Smooth muscle cell (in vitro differentiated cells): ENCODE measurements around the gene GTPBP3. TPM values are rescaled to one million over a fixed set of nuclear protein-coding genes. Genes with fewer than 3 reads are reported as not detected.

Source experiments
- DNase-seq: peaks from one replicate; lab custom pipeline; 2025; ENCODE audit not compliant: unreplicated experiment; lab: John Stamatoyannopoulos, UW
- H2AFZ ChIP-seq: fragments of 200-600 bp; sonication (generic); 2 replicates; pipeline ENCODE4 v1.6.0; 2016; ENCODE audit warnings: antibody characterized with exemption, low read depth, mild to moderate bottlenecking
- H3F3A ChIP-seq: fragments of 200-600 bp; sonication (generic); 2 replicates; pipeline ENCODE4 v1.6.0; 2017; ENCODE audit warnings: antibody characterized with exemption, low read depth
- H3K27ac ChIP-seq: fragments of 200-600 bp; sonication (generic); 2 replicates; pipeline ENCODE4 v1.5.1; 2016; ENCODE audit warnings: low read depth, mild to moderate bottlenecking
- H3K27me3 ChIP-seq: fragments of 200-600 bp; sonication (generic); 2 replicates; pipeline ENCODE4 v1.6.1; 2016; ENCODE audit warnings: low read depth, mild to moderate bottlenecking
- H3K36me3 ChIP-seq: fragments of 200-600 bp; sonication (generic); 2 replicates; pipeline ENCODE4 v1.5.1; 2016; ENCODE audit warnings: low read depth
- H3K4me1 ChIP-seq: fragments of 200-600 bp; sonication (generic); 2 replicates; pipeline ENCODE4 v1.5.1; 2016; ENCODE audit warnings: low read depth
- H3K4me2 ChIP-seq: fragments of 200-600 bp; sonication (generic); 2 replicates; pipeline ENCODE4 v1.6.0; 2016; ENCODE audit warnings: mild to moderate bottlenecking
- H3K4me3 ChIP-seq: fragments of 200-600 bp; sonication (generic); 2 replicates; pipeline ENCODE4 v1.5.1; 2016; ENCODE audit warnings: mild to moderate bottlenecking
- H3K79me2 ChIP-seq: fragments of 200-600 bp; sonication (generic); 2 replicates; pipeline ENCODE4 v1.6.0; 2016; ENCODE audit warnings: low read depth, mild to moderate bottlenecking
- H3K9ac ChIP-seq: fragments of 200-600 bp; sonication (generic); 2 replicates; pipeline ENCODE4 v1.6.0; 2016; ENCODE audit warnings: low read depth
- H3K9me3 ChIP-seq: fragments of 200-600 bp; sonication (generic); replicated peaks from 2 replicates; pipeline ENCODE4 v1.5.1; 2016; ENCODE audit warnings: low read depth
- H4K20me1 ChIP-seq: fragments of 200-600 bp; sonication (generic); 2 replicates; pipeline ENCODE4 v1.6.0; 2016; ENCODE audit warnings: low read depth
- CTCF ChIP-seq: fragments of 200-600 bp; sonication (generic); IDR thresholded peaks from 2 replicates; pipeline ENCODE4 v1.5.1; 2017; ENCODE audit warnings: borderline replicate concordance, mild to moderate bottlenecking, antibody characterized with exemption; ENCODE audit not compliant: insufficient read depth, poor library complexity, severe bottlenecking
- WGBS: methylation state at CpG from one replicate; pipeline ENCODE4 v1.1.7; 2016; ENCODE audit warnings: low lambda C conversion rate; 5-methylcytosine and 5-hydroxymethylcytosine counted together
- polyA plus RNA-seq: library from polyadenylated mRNA; unstranded; fragments of >200 nt; fragmentation: Nextera tagmentation; extraction: Ambion mirVana; gene quantifications from 2 replicates; pipeline ENCODE4 v1.2.1, GENCODE V29; 2016
- total RNA-seq: library from RNA; depleted of rRNA; stranded (reverse); fragments of >200 nt; gene quantifications from 2 replicates; pipeline ENCODE4 v1.2.3, GENCODE V29; 2014

Gene GTPBP3
- total and polyA plus RNA-seq, 2 experiments from 2014 or later: 16.5 to 19.6 TPM

- H3F3A ChIP-seq: peaks cover 5% of the 10 kb centered on the region
- no peak overlapping the region for H2AFZ ChIP-seq
- H3K36me3 ChIP-seq: no peaks in the 10 kb centered on the region
- peak; percentile 28 for TF ChIP-seq CTCF
- H3K9me3 ChIP-seq: no peaks in the 10 kb centered on the region
- peak overlapping the region; percentile 93 for H3K4me2 ChIP-seq
- H3K4me1 ChIP-seq: peaks cover 20% of the 10 kb centered on the region
- 7% methylated on average over 56 of the region's 64 CpGs for WGBS
- peak overlapping the region; percentile 51 for H3K9ac ChIP-seq
- no peaks in the 10 kb centered on the region for H3K79me2 ChIP-seq
- no peak overlapping the region for H3K27ac ChIP-seq
- peaks cover 24% of the 10 kb centered on the region for H3K27me3 ChIP-seq
- H4K20me1 ChIP-seq: peaks cover 15% of the 10 kb centered on the region
- peak overlapping the region; percentile 57 for H3K4me3 ChIP-seq
- DNase-seq: peak; percentile 55
These were observed 9.5 kb upstream of the GTPBP3 start for GRCh38 chr19:17327654-17328516.

GRCh38 chr19:17328517-17329365 lies 8.6 kb upstream of the GTPBP3 start:
- WGBS: 25% methylated on average over 36 of the region's 94 CpGs
- Histone ChIP-seq H3K9ac (peak overlapping the region; percentile 51), H3K4me3 (peak overlapping the region; percentile 57), H3K9me3 (no peaks in the 10 kb centered on the region), H3K27me3 (peaks cover 24% of the 10 kb centered on the region), H3K4me2 (peak overlapping the region; percentile 93), H4K20me1 (peaks cover 13% of the 10 kb centered on the region), H3K36me3 (no peaks in the 10 kb centered on the region), H2AFZ (no peak overlapping the region), H3K27ac (no peak overlapping the region), H3K4me1 (peaks cover 20% of the 10 kb centered on the region), H3K79me2 (no peaks in the 10 kb centered on the region), H3F3A (peaks cover 5% of the 10 kb centered on the region)
- TF ChIP-seq CTCF: no peak
- no peak for DNase-seq

- TF ChIP-seq CTCF: no peak
- H3K27me3 ChIP-seq: peaks cover 24% of the 10 kb centered on the region
- no peaks in the 10 kb centered on the region for H3K36me3 ChIP-seq
- H2AFZ ChIP-seq: no peak overlapping the region
- H3K9me3 ChIP-seq: no peaks in the 10 kb centered on the region
- H3K4me2 ChIP-seq: no peak overlapping the region
- H4K20me1 ChIP-seq: peaks cover 13% of the 10 kb centered on the region
- H3F3A ChIP-seq: peaks cover 5% of the 10 kb centered on the region
- H3K4me3 ChIP-seq: no peak overlapping the region
- WGBS: 79% methylated on average over 49 of the region's 51 CpGs
- DNase-seq: no peak
- no peak overlapping the region for H3K9ac ChIP-seq
- H3K27ac ChIP-seq: no peak overlapping the region
- H3K79me2 ChIP-seq: no peaks in the 10 kb centered on the region
- peaks cover 20% of the 10 kb centered on the region for H3K4me1 ChIP-seq
These were observed 7.7 kb upstream of the GTPBP3 start for GRCh38 chr19:17329366-17330261.
